Measurements from ENCODE around the gene APPL1. TPM values are rescaled to one million over a fixed set of nuclear protein-coding genes. Genes with fewer than 3 reads are reported as not detected.

Gene APPL1
- total and polyA plus RNA-seq, 2 of the 13 experiments (the other 11 are each of a cell fraction or from before 2014, with no cell fraction given) = 14.3 to 29.0 TPM

- TF ChIP-seq ZNF318 (CRISPR knock-in tag; IDR thresholded peaks at IDR 0.05) (no peak), ETV6 (CRISPR knock-in tag; conservative IDR thresholded peaks at IDR 0.05) (no peak)
These were observed 40.9 kb downstream of the APPL1 start (continued) for GRCh38 chr3:57268416-57268815.

GRCh38 chr3:57274845-57275244 is 47.3 kb downstream of the APPL1 start:
- no peaks in the 10 kb centered on the region for H4K20me1 ChIP-seq (ENCODE audit: insufficient read depth, low read length)
- BruUV-seq (replicated peaks) = no TSS peak
- peaks cover 0 to 7% of the 10 kb centered on the region in 2 experiments; a peak in 3 of 5 replicates for H3K36me3 ChIP-seq (replicated peaks in 1 of 2; ENCODE audit: control insufficient read depth in 1 of 2, insufficient read depth in 2 of 2, low read length in 2 of 2)
- no peak overlapping the region for H3K4me3 ChIP-seq (replicated peaks in 1 of 3; ENCODE audit: insufficient read depth in 1 of 3, low read depth in 2 of 3, low read length in 3 of 3)
- ChIA-PET CTCF (ENCODE audit: low intra/inter-chr PET ratio, low total read pairs) (no interaction called here), POLR2A (no interaction called here)
- H3K27ac ChIP-seq (ENCODE audit: extremely low read length, insufficient read depth, low read length) = no peak overlapping the region
- 93% methylated on average over 6 of the region's 6 CpGs for WGBS (ENCODE audit: low lambda C conversion rate)
- no peak for ATAC-seq
- no peak for DNase-seq (ENCODE audit: low spot score)
- intact Hi-C loops (cut with micrococcal nuclease; ENCODE audit: unreplicated experiment) = no loop called here
- FAIRE-seq = no peak
- no peak overlapping the region for H3K9ac ChIP-seq (ENCODE audit: insufficient read depth, low read depth, low read length)
- H3K4me1 ChIP-seq (ENCODE audit: insufficient read depth, low read length) = no peaks in the 10 kb centered on the region
- H2AFZ ChIP-seq (ENCODE audit: low read length) = no peak overlapping the region
- in situ Hi-C loops (cut with HindIII; ENCODE audit: extremely low pct_ligation_motif_present, low pct_unique_long_range_greater_than_20kb) = no loop called here
- 0 out of 2 replicates have a peak, but pooled peaks cover 3% of the 10 kb centered on the region for H3K9me3 ChIP-seq (ENCODE audit: low read length)
- H3K79me2 ChIP-seq (ENCODE audit: insufficient read depth, low read length) = no peaks in the 10 kb centered on the region
- no peak overlapping the region for H3K4me2 ChIP-seq (ENCODE audit: low read depth, low read length)
- no peaks in the 10 kb centered on the region for H3K27me3 ChIP-seq (ENCODE audit: control insufficient read depth in 1 of 2, insufficient read depth in 2 of 2, low read length in 2 of 2)
- TF ChIP-seq MIXL1 (CRISPR knock-in tag; IDR thresholded peaks at IDR 0.05) (no peak), ZNF160 (CRISPR knock-in tag; IDR thresholded peaks at IDR 0.05) (no peak), ZNF350 (CRISPR knock-in tag; IDR thresholded peaks at IDR 0.05; ENCODE audit: borderline replicate concordance, low read depth) (no peak), ZNF557 (CRISPR knock-in tag; IDR thresholded peaks at IDR 0.05) (no peak), RXRB (CRISPR knock-in tag; IDR thresholded peaks at IDR 0.05; ENCODE audit: borderline replicate concordance) (no peak)

Data from HepG2 (cell line).